NCI-H1436 treated with DMSO at 0.1 percent for 48 hours (cell line): ENCODE measurements around the gene XPC.

Experiments used
- DNase-seq: peaks from one replicate; lab custom pipeline; 2025; lab: John Stamatoyannopoulos, UW

XPC gene

GRCh38 chr3:14147617-14148016 lies 30.8 kb downstream of the XPC start:
- no peak for DNase-seq

GRCh38 chr3:14147066-14147435 lies 31.4 kb downstream of the XPC start:
- DNase-seq, result no peak

- no peak for DNase-seq
Observed at GRCh38 chr3:14146381-14147065, 31.9 kb downstream of the XPC start.

- no peak for DNase-seq
Observed at GRCh38 chr3:14145670-14146380, 32.6 kb downstream of the XPC start.

- DNase-seq, result no peak
Observed at GRCh38 chr3:14145236-14145635, 33.2 kb downstream of the XPC start.

- no peak for DNase-seq
Observed at GRCh38 chr3:14144423-14145075, 33.9 kb downstream of the XPC start.

GRCh38 chr3:14143271-14144225 lies 34.9 kb downstream of the XPC start:
- no peak for DNase-seq

- no peak for DNase-seq
Observed at GRCh38 chr3:14142567-14143270, 35.7 kb downstream of the XPC start.

- DNase-seq, result no peak
Observed at GRCh38 chr3:14141602-14142341, 36.6 kb downstream of the XPC start.

- no peak for DNase-seq
Observed at GRCh38 chr3:14141144-14141543, 37.3 kb downstream of the XPC start.

GRCh38 chr3:14140668-14141067 lies 37.7 kb downstream of the XPC start:
- no peak for DNase-seq

GRCh38 chr3:14139771-14140170 lies 38.6 kb downstream of the XPC start:
- DNase-seq, result no peak

GRCh38 chr3:14138878-14139655 lies 39.3 kb downstream of the XPC start:
- DNase-seq, result no peak

GRCh38 chr3:14138109-14138877 lies 40.1 kb downstream of the XPC start:
- DNase-seq, result no peak

- DNase-seq, result no peak
Observed at GRCh38 chr3:14137445-14137844, 41.0 kb downstream of the XPC start.

- DNase-seq, result no peak
Observed at GRCh38 chr3:14137004-14137403, 41.4 kb downstream of the XPC start.

GRCh38 chr3:14135581-14135980 lies 42.8 kb downstream of the XPC start:
- no peak for DNase-seq

- DNase-seq, result no peak
Observed at GRCh38 chr3:14134291-14134690, 44.1 kb downstream of the XPC start.

GRCh38 chr3:14133876-14134275 lies 44.5 kb downstream of the XPC start:
- DNase-seq, result no peak
